Smooth muscle cell (in vitro differentiated cells): ENCODE data around the gene MRPL48. TPM values are rescaled to one million over a fixed set of nuclear protein-coding genes. Genes with fewer than 3 reads are reported as not detected.

Experiments
- DNase-seq: peaks from one replicate; lab custom pipeline; 2025; ENCODE audit not compliant: unreplicated experiment; lab: John Stamatoyannopoulos, UW
- H2AFZ ChIP-seq: fragments of 200-600 bp; sonication (generic); 2 replicates; pipeline ENCODE4 v1.6.0; 2016; ENCODE audit warnings: antibody characterized with exemption, low read depth, mild to moderate bottlenecking
- H3F3A ChIP-seq: fragments of 200-600 bp; sonication (generic); 2 replicates; pipeline ENCODE4 v1.6.0; 2017; ENCODE audit warnings: antibody characterized with exemption, low read depth
- H3K27ac ChIP-seq: fragments of 200-600 bp; sonication (generic); 2 replicates; pipeline ENCODE4 v1.5.1; 2016; ENCODE audit warnings: low read depth, mild to moderate bottlenecking
- H3K27me3 ChIP-seq: fragments of 200-600 bp; sonication (generic); 2 replicates; pipeline ENCODE4 v1.6.1; 2016; ENCODE audit warnings: low read depth, mild to moderate bottlenecking
- H3K36me3 ChIP-seq: fragments of 200-600 bp; sonication (generic); 2 replicates; pipeline ENCODE4 v1.5.1; 2016; ENCODE audit warnings: low read depth
- H3K4me1 ChIP-seq: fragments of 200-600 bp; sonication (generic); 2 replicates; pipeline ENCODE4 v1.5.1; 2016; ENCODE audit warnings: low read depth
- H3K4me2 ChIP-seq: fragments of 200-600 bp; sonication (generic); 2 replicates; pipeline ENCODE4 v1.6.0; 2016; ENCODE audit warnings: mild to moderate bottlenecking
- H3K4me3 ChIP-seq: fragments of 200-600 bp; sonication (generic); 2 replicates; pipeline ENCODE4 v1.5.1; 2016; ENCODE audit warnings: mild to moderate bottlenecking
- H3K79me2 ChIP-seq: fragments of 200-600 bp; sonication (generic); 2 replicates; pipeline ENCODE4 v1.6.0; 2016; ENCODE audit warnings: low read depth, mild to moderate bottlenecking
- H3K9ac ChIP-seq: fragments of 200-600 bp; sonication (generic); 2 replicates; pipeline ENCODE4 v1.6.0; 2016; ENCODE audit warnings: low read depth
- H3K9me3 ChIP-seq: fragments of 200-600 bp; sonication (generic); replicated peaks from 2 replicates; pipeline ENCODE4 v1.5.1; 2016; ENCODE audit warnings: low read depth
- H4K20me1 ChIP-seq: fragments of 200-600 bp; sonication (generic); 2 replicates; pipeline ENCODE4 v1.6.0; 2016; ENCODE audit warnings: low read depth
- WGBS: methylation state at CpG from one replicate; pipeline ENCODE4 v1.1.7; 2016; ENCODE audit warnings: low lambda C conversion rate; 5-methylcytosine and 5-hydroxymethylcytosine counted together
- polyA plus RNA-seq: library from polyadenylated mRNA; unstranded; fragments of >200 nt; fragmentation: Nextera tagmentation; extraction: Ambion mirVana; gene quantifications from 2 replicates; pipeline ENCODE4 v1.2.1, GENCODE V29; 2016
- total RNA-seq: library from RNA; depleted of rRNA; stranded (reverse); fragments of >200 nt; gene quantifications from 2 replicates; pipeline ENCODE4 v1.2.3, GENCODE V29; 2014
- TF ChIP-seq, protein P1 (sequence below): fragments of 200-600 bp; sonication (generic); IDR thresholded peaks from 2 replicates; pipeline ENCODE4 v1.5.1; 2017; ENCODE audit warnings: borderline replicate concordance, mild to moderate bottlenecking, antibody characterized with exemption; ENCODE audit not compliant: insufficient read depth, poor library complexity, severe bottlenecking

MRPL48 gene
- total and polyA plus RNA-seq, 2 experiments from 2014 or later, result 26.4 to 65.3 TPM

GRCh38 chr11:73757598-73757997 lies 30.1 kb upstream of the MRPL48 start:
- H3K9ac ChIP-seq, result no peak overlapping the region
- peak overlapping the region; percentile 92 for H3K4me2 ChIP-seq
- H3K36me3 ChIP-seq, result no peaks in the 10 kb centered on the region
- H3K4me1 ChIP-seq, result peaks cover 17% of the 10 kb centered on the region
- peak overlapping the region; percentile 91 for H3K4me3 ChIP-seq
- peaks cover 81% of the 10 kb centered on the region for H3K79me2 ChIP-seq
- H3F3A ChIP-seq, result peaks cover 4% of the 10 kb centered on the region
- WGBS, result 90% methylated on average over 5 of the region's 5 CpGs
- peaks cover 72% of the 10 kb centered on the region for H4K20me1 ChIP-seq
- no peak for DNase-seq
- H2AFZ ChIP-seq, result no peak overlapping the region
- TF ChIP-seq, protein P1, sequence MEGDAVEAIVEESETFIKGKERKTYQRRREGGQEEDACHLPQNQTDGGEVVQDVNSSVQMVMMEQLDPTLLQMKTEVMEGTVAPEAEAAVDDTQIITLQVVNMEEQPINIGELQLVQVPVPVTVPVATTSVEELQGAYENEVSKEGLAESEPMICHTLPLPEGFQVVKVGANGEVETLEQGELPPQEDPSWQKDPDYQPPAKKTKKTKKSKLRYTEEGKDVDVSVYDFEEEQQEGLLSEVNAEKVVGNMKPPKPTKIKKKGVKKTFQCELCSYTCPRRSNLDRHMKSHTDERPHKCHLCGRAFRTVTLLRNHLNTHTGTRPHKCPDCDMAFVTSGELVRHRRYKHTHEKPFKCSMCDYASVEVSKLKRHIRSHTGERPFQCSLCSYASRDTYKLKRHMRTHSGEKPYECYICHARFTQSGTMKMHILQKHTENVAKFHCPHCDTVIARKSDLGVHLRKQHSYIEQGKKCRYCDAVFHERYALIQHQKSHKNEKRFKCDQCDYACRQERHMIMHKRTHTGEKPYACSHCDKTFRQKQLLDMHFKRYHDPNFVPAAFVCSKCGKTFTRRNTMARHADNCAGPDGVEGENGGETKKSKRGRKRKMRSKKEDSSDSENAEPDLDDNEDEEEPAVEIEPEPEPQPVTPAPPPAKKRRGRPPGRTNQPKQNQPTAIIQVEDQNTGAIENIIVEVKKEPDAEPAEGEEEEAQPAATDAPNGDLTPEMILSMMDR, result no peak
- H3K27me3 ChIP-seq, result no peaks in the 10 kb centered on the region
- no peak overlapping the region for H3K27ac ChIP-seq
- H3K9me3 ChIP-seq, result no peaks in the 10 kb centered on the region

- H3F3A ChIP-seq, result peaks cover 9% of the 10 kb centered on the region
- 45% methylated on average over 1 of the region's 1 CpG for WGBS
- peaks cover 64% of the 10 kb centered on the region for H4K20me1 ChIP-seq
Measured at GRCh38 chr11:73758451-73758850, 29.2 kb upstream of the MRPL48 start.

DNA sequence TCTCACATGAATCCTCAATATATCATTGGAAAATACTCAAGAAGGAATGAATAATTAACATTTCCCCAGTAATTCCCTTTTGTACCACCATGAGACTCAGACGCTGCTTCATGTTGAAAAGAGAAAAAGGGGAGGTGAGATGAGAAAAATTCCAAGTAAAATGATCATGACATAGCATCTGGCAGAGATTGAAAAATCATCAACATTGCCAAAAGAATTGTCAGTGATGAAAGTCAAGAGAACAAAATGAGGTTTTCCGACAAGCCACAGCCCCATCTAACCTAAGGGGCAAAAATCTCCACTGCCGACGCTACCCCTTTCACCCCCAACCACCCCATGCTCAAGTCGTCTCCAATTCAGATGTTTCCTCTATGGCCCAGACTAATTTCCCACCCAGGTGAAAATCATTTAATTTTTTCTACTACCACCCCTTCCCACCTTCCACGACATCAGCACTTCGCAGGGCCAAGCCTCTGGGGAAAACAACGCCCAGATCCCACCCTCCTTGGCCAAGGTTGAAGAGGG lies 28.0 kb upstream of the MRPL48 start:
- peak overlapping the region; percentile 76 for H2AFZ ChIP-seq
- H3K36me3 ChIP-seq, result no peaks in the 10 kb centered on the region
- no peaks in the 10 kb centered on the region for H3K27me3 ChIP-seq
- peak overlapping the region; percentile 94 for H3K27ac ChIP-seq
- H3K9ac ChIP-seq, result peak overlapping the region; percentile 97
- 0% methylated on average over 8 of the region's 8 CpGs for WGBS
- peaks cover 17% of the 10 kb centered on the region for H3K4me1 ChIP-seq
- H4K20me1 ChIP-seq, result peaks cover 51% of the 10 kb centered on the region
- no peak for DNase-seq
- H3F3A ChIP-seq, result peaks cover 5% of the 10 kb centered on the region
- TF ChIP-seq, protein P1, result no peak
- peaks cover 60% of the 10 kb centered on the region for H3K79me2 ChIP-seq
- no peaks in the 10 kb centered on the region for H3K9me3 ChIP-seq
- H3K4me2 ChIP-seq, result peak overlapping the region; percentile 92
- peak overlapping the region; percentile 91 for H3K4me3 ChIP-seq

More at GRCh38 chr11:73758451-73758850, 29.2 kb upstream of the MRPL48 start:
- Histone ChIP-seq H3K4me3 (peak overlapping the region; percentile 91), H3K36me3 (no peaks in the 10 kb centered on the region), H3K27ac (peak overlapping the region; percentile 20), H3K9ac (no peak overlapping the region), H3K4me1 (peaks cover 17% of the 10 kb centered on the region), H3K27me3 (no peaks in the 10 kb centered on the region), H3K4me2 (peak overlapping the region; percentile 92), H2AFZ (no peak overlapping the region), H3K9me3 (no peaks in the 10 kb centered on the region), H3K79me2 (peaks cover 73% of the 10 kb centered on the region)
- TF ChIP-seq, protein P1, result no peak
- DNase-seq, result no peak

GRCh38 chr11:73760135-73760678 lies 27.5 kb upstream of the MRPL48 start:
- peak overlapping the region; percentile 76 for H2AFZ ChIP-seq
- peaks cover 46% of the 10 kb centered on the region for H4K20me1 ChIP-seq
- peak overlapping the region; percentile 91 for H3K4me3 ChIP-seq
- H3K79me2 ChIP-seq, result peaks cover 55% of the 10 kb centered on the region
- peak overlapping the region; percentile 92 for H3K4me2 ChIP-seq
- TF ChIP-seq, protein P1, result no peak
- peak overlapping the region; percentile 97 for H3K9ac ChIP-seq
- no peaks in the 10 kb centered on the region for H3K9me3 ChIP-seq
- DNase-seq, result peak; percentile 52
- H3K27ac ChIP-seq, result peak overlapping the region; percentile 94
- H3K4me1 ChIP-seq, result peaks cover 17% of the 10 kb centered on the region
- WGBS, result 0% methylated on average over 44 of the region's 44 CpGs
- H3K36me3 ChIP-seq, result no peaks in the 10 kb centered on the region
- H3F3A ChIP-seq, result peaks cover 5% of the 10 kb centered on the region
- H3K27me3 ChIP-seq, result no peaks in the 10 kb centered on the region
